ENCODE measurements around the gene TBX21.

DNA sequence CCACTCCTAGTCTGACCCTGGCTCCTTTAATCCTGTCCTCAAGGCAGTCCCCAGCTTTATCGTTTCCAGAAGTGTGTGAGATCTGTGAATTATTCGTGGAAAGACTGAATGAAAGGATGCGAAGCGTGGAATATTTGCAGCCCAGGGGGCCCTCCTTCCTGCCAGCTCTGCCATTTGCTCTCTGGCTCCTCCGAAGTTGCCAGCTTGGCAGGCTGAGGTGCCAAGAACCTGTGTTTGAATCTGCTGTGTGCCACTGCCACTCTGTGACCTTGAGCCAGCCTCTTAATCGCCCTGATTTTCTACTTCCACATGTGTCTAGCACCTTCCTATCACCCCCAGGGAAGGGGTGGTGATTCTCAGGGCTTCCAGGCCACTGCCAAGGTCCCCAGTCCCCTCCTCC, 28.3 kb upstream of the TBX21 start:
- no peak for TF ChIP-seq POLR2A (IDR thresholded peaks at IDR 0.05)
- TF ChIP-seq, protein P1, sequence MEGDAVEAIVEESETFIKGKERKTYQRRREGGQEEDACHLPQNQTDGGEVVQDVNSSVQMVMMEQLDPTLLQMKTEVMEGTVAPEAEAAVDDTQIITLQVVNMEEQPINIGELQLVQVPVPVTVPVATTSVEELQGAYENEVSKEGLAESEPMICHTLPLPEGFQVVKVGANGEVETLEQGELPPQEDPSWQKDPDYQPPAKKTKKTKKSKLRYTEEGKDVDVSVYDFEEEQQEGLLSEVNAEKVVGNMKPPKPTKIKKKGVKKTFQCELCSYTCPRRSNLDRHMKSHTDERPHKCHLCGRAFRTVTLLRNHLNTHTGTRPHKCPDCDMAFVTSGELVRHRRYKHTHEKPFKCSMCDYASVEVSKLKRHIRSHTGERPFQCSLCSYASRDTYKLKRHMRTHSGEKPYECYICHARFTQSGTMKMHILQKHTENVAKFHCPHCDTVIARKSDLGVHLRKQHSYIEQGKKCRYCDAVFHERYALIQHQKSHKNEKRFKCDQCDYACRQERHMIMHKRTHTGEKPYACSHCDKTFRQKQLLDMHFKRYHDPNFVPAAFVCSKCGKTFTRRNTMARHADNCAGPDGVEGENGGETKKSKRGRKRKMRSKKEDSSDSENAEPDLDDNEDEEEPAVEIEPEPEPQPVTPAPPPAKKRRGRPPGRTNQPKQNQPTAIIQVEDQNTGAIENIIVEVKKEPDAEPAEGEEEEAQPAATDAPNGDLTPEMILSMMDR (IDR thresholded peaks at IDR 0.05), result no peak

All from heart left ventricle (tissue), 13 donors.